ENCODE results near the gene SRP54. TPM values are rescaled to one million over a fixed set of nuclear protein-coding genes. Genes with fewer than 3 reads are reported as not detected.
A peak's percentile ranks its signal among the peaks of the same experiment; 100 is the strongest.
"Not testable (repeated sequence)": the region's sequence is repeated elsewhere in the genome, so short reads cannot be mapped to it uniquely, and the experiment has no call there.

The SRP54 gene
- total RNA-seq, 1 donor from 2014 or later, result 59.2 TPM

- no peak for DNase-seq (ENCODE audit: low spot score)
Measured at GRCh38 chr14:34983786-34984185, 994 bp downstream of the SRP54 start.

- DNase-seq (ENCODE audit: low spot score), result no peak
Measured at GRCh38 chr14:34985740-34986139, 2.9 kb downstream of the SRP54 start.

- no peak for DNase-seq (ENCODE audit: low spot score)
Measured at GRCh38 chr14:34987180-34987579, 4.4 kb downstream of the SRP54 start.

- DNase-seq (ENCODE audit: low spot score), result no peak
Measured at GRCh38 chr14:34989762-34990161, 7.0 kb downstream of the SRP54 start.

GRCh38 chr14:34993426-34993825 lies 10.6 kb downstream of the SRP54 start:
- no peak for DNase-seq (ENCODE audit: low spot score)

- no peak for DNase-seq (ENCODE audit: low spot score)
Measured at GRCh38 chr14:34994668-34995067, 11.9 kb downstream of the SRP54 start.

- no peak for DNase-seq (ENCODE audit: low spot score)
Measured at GRCh38 chr14:34997762-34998161, 15.0 kb downstream of the SRP54 start.

GRCh38 chr14:34999500-34999899 lies 16.7 kb downstream of the SRP54 start:
- DNase-seq (ENCODE audit: low spot score), result no peak

GRCh38 chr14:35001621-35002020 lies 18.8 kb downstream of the SRP54 start:
- DNase-seq (ENCODE audit: low spot score), result no peak

GRCh38 chr14:35004839-35005238 lies 22.0 kb downstream of the SRP54 start:
- no peak for DNase-seq (ENCODE audit: low spot score)

- DNase-seq (ENCODE audit: low spot score), result no peak
Measured at GRCh38 chr14:35016568-35016967, 33.8 kb downstream of the SRP54 start.

- DNase-seq (ENCODE audit: low spot score), result no peak
Measured at GRCh38 chr14:35020713-35021112, 37.9 kb downstream of the SRP54 start.

- DNase-seq (ENCODE audit: low spot score), result no peak
Measured at GRCh38 chr14:35028435-35028834, 45.6 kb downstream of the SRP54 start.

- no peak for DNase-seq (ENCODE audit: low spot score)
Measured at GRCh38 chr14:35032562-35032961, 49.8 kb downstream of the SRP54 start.

- no peak for DNase-seq (ENCODE audit: low spot score)
Measured at GRCh38 chr14:35034440-35034833, 51.6 kb downstream of the SRP54 start.

GRCh38 chr14:35034944-35035554 lies 52.3 kb downstream of the SRP54 start:
- DNase-seq (ENCODE audit: low spot score), result not testable (repeated sequence)

GRCh38 chr14:35038312-35038711 lies 55.5 kb downstream of the SRP54 start:
- not testable (repeated sequence) for DNase-seq (ENCODE audit: low spot score)

GRCh38 chr14:35042632-35043031 lies 59.8 kb downstream of the SRP54 start:
- DNase-seq (ENCODE audit: low spot score), result no peak

GRCh38 chr14:35043046-35043445 lies 60.3 kb downstream of the SRP54 start:
- DNase-seq (ENCODE audit: low spot score), result no peak

GRCh38 chr14:35044939-35045797 lies 62.4 kb downstream of the SRP54 start:
- no peak for DNase-seq (ENCODE audit: low spot score)

GRCh38 chr14:35045798-35046047 lies 62.9 kb downstream of the SRP54 start:
- DNase-seq (ENCODE audit: low spot score), result no peak

GRCh38 chr14:35046048-35046750 lies 63.4 kb downstream of the SRP54 start, which contains the start of gene FAM177A1:
FAM177A1 (plus strand) TSS chr14:35046272; CDS start chr14:35046464, 192 bp downstream.
- DNase-seq (ENCODE audit: low spot score), result peak; percentile 99
